Stomach (tissue), 9 donors: Measurements from ENCODE around the gene GEMIN7. TPM values are rescaled to one million over a fixed set of nuclear protein-coding genes. Genes with fewer than 3 reads are reported as not detected.

Experiments used
- DNase-seq, 2 donors: peaks; one replicate each; pipeline versions ENCODE4 v3.0.0 to v3.0.0-alpha.2; 2013 to 2019
- H3K27ac ChIP-seq, 5 donors: fragments of 200-600 bp in 4 of 5; sonication (generic) in 4 of 5; one replicate each; pipeline ENCODE4 v1.5.1; 2013 to 2019; ENCODE audit warnings: mild to moderate bottlenecking in 1 of 5, moderate library complexity in 1 of 5
- H3K27me3 ChIP-seq, 3 donors: fragments of 200-600 bp; sonication (generic); one replicate each; pipeline ENCODE4 v1.5.1; 2017 to 2019; ENCODE audit warnings: mixed run types in 1 of 3
- H3K36me3 ChIP-seq, 4 donors: fragments of 200-600 bp; sonication (generic); 1 replicate in 3 of 4; 2 replicates in 1 of 4; pipeline ENCODE4 v1.5.1; 2016 to 2019
- H3K4me1 ChIP-seq, 4 donors: fragments of 200-600 bp; sonication (generic); one replicate each; pipeline ENCODE4 v1.5.1; 2016 to 2019
- H3K4me3 ChIP-seq, 4 donors: fragments of 200-600 bp; sonication (generic) in 3 of 4; one replicate each; pipeline ENCODE4 v1.5.1; 2016 to 2019; ENCODE audit warnings: mild to moderate bottlenecking in 1 of 4
- H3K9me3 ChIP-seq, 4 donors: fragments of 200-600 bp; sonication (generic); one replicate each; pipeline ENCODE4 v1.5.1; 2016 to 2019
- EP300 ChIP-seq: sonication (generic); formaldehyde crosslinking; IDR thresholded peaks from one replicate; pipeline ENCODE4 v1.6.1; 2017; ENCODE audit warnings: antibody characterized with exemption
- POLR2A ChIP-seq, 4 donors: fragments of 450-650 bp; IDR thresholded peaks; one replicate each; pipeline ENCODE4 v1.6.1; 2016; ENCODE audit warnings: antibody characterized with exemption in 4 of 4, control low read depth in 2 of 4, mild to moderate bottlenecking in 1 of 4, moderate library complexity in 1 of 4
- POLR2AphosphoS5 ChIP-seq, 3 donors: sonication (generic); formaldehyde crosslinking; IDR thresholded peaks; one replicate each; pipeline ENCODE4 v1.6.1; 2016; ENCODE audit warnings: antibody characterized with exemption in 3 of 3
- WGBS, 5 donors: extraction: QIAGEN DNeasy Blood & Tissue Kit in 3 of 5; methylation state at CpG; one replicate each; pipeline versions ENCODE4 v1.1.5 to v1.1.7; 2013 to 2018; 5-methylcytosine and 5-hydroxymethylcytosine counted together
- intact Hi-C: fragments of 100-400 bp; cut with DNase I; formaldehyde crosslinking; loops from one replicate; pipeline ENCODE4 v1.15.1; 2023; ENCODE audit warnings: low total_unique reads
- polyA plus RNA-seq, 3 donors: library from polyadenylated mRNA; stranded (reverse); fragments of 200-250 nt; gene quantifications; one replicate each; pipeline ENCODE4 v1.2.3, GENCODE V29; 2013
- total RNA-seq, 5 donors: library from RNA; depleted of rRNA; stranded (reverse); fragments of >200 nt; gene quantifications; one replicate each; pipeline versions ENCODE4 v1.1.0 to v1.2.3, GENCODE V29; 2014 to 2016
- TF ChIP-seq, protein P1 (sequence below), 7 experiments: fragments of 450-650 bp in 4 of 7; fragments of 200-600 bp in 3 of 7; sonication (generic) in 3 of 7; IDR thresholded peaks; one replicate each; pipeline ENCODE4 v1.5.1; 2016 to 2019; ENCODE audit warnings: antibody characterized with exemption in 7 of 7, control low read depth in 2 of 7, mild to moderate bottlenecking in 1 of 7
- donor health status: healthy with polysubstance abuse.
- donor health status: Bipolar disorder and iron deficiency.
- donor health status: healthy.

The GEMIN7 gene
- total and polyA plus RNA-seq, 8 donors, result 1.8 to 107 (median 25.3) TPM

DNA sequence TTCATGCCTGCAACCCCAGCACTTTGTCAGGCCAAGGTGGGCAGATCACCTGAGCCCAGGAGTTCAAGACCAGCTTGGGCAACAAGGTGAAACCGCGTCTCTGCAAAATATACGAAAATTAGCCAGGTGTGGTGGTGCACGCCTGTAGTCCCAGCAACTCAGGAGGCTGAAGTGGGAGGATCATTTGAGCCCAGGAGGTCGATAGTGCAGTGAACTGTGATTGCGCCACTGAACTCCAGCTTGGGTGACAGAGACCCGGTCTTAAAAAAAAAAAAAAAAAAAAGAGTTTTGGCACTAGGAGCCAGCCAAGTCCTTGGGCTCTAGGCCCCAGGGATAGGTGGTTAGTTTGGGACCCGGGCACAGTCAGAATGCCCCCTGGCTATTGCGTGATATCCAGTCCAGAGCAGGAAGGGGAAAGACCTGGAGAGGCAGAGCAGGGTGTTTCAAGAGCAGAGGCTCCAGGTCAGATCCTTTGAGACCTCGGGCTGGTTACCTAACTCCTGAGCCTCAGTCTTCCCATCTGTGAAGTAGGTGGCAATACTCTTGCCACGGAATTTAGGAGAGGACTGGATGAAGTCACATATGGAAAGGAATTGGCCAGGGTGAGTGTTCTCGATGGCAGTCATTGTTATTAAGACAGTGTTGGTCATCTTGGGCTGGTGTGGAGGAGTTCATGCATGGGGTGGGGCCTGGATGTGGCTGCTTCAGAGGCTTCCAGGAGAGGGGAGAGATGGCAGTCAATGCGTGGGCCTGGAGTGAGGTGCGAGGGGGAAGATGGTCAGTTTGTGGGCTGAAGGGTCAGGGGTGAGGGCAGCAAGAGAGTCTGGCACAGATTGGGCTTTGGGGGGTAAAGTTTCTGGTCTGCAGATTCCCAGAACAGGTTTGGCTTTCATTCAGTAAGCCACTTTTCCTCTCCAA lies 16.7 kb downstream of the GEMIN7 start:
- Histone ChIP-seq H3K27me3 (no peaks in the 10 kb centered on the region), H3K9me3 (no peaks in the 10 kb centered on the region), H3K36me3 (peaks cover 0 to 2% (median under 1%) of the 10 kb centered on the region in 4 donors), H3K4me3 (peak overlapping the region in 2 of 4 donors; percentile 89 to 100), H3K27ac (peak overlapping the region; percentile 48 to 94 (median 80)), H3K4me1 (peaks cover 76 to 89% (median 80%) of the 10 kb centered on the region in 4 donors)
- 80 to 86% (median 84%) methylated on average over 14 of the region's 14 CpGs for WGBS, 5 donors
- DNase-seq, result no peak
- TF ChIP-seq POLR2AphosphoS5 (IDR thresholded peaks at IDR 0.05) (no peak), POLR2A (IDR thresholded peaks at IDR 0.05) (no peak), EP300 (no peak)
- TF ChIP-seq, protein P1, sequence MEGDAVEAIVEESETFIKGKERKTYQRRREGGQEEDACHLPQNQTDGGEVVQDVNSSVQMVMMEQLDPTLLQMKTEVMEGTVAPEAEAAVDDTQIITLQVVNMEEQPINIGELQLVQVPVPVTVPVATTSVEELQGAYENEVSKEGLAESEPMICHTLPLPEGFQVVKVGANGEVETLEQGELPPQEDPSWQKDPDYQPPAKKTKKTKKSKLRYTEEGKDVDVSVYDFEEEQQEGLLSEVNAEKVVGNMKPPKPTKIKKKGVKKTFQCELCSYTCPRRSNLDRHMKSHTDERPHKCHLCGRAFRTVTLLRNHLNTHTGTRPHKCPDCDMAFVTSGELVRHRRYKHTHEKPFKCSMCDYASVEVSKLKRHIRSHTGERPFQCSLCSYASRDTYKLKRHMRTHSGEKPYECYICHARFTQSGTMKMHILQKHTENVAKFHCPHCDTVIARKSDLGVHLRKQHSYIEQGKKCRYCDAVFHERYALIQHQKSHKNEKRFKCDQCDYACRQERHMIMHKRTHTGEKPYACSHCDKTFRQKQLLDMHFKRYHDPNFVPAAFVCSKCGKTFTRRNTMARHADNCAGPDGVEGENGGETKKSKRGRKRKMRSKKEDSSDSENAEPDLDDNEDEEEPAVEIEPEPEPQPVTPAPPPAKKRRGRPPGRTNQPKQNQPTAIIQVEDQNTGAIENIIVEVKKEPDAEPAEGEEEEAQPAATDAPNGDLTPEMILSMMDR (IDR thresholded peaks at IDR 0.05), result no peak
- intact Hi-C loops, result no loop called here

DNA sequence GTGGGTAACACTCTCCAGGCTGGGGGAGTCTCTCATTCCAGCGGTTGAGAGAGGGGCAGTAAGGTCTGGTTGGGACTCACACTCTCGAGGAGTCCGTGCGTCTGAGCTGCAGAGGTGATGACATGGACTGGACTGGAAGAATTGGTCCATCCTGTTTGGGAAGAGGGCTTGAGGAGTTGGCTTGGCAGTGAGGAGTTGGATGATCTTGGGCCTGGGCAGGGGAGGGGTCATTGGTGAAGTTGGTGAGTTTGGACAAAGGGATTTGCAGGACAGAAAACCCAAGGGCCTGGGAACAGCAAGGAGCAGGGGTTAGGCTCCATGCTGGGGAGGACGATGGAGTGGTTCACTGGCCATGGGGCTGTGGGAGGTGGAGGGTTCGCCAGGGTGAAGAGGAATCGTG lies 17.6 kb downstream of the GEMIN7 start:
- DNase-seq, result no peak

DNA sequence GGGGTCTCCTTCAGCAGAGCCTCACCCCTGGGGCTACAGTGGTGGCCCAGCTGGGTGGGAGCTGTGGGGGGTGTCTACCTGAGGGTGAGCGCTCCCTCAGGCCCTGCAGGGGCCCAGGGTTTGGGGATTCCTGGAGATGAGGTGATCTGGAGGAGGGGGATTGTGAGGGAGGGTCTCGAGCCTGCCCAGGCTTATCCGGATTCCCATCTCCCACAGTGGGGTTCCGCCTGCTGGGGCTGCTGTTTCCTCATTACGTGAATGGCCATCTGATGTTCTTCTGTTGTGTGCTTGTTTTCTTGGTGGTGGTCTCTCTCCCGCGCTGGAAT lies 18.4 kb downstream of the GEMIN7 start:
- Histone ChIP-seq H3K36me3 (no peaks in the 10 kb centered on the region), H3K4me1 (peaks cover 88 to 92% (median 90%) of the 10 kb centered on the region in 4 donors), H3K4me3 (no peak overlapping the region), H3K27me3 (no peaks in the 10 kb centered on the region), H3K27ac (peak overlapping the region; percentile 82 to 94 (median 87)), H3K9me3 (no peaks in the 10 kb centered on the region)
- intact Hi-C loops, result no loop called here
- no peak for TF ChIP-seq POLR2A (IDR thresholded peaks at IDR 0.05)
- TF ChIP-seq POLR2AphosphoS5 (IDR thresholded peaks at IDR 0.05), result no peak
- TF ChIP-seq EP300, result no peak
- TF ChIP-seq, protein P1 (IDR thresholded peaks at IDR 0.05), result no peak
- WGBS, 5 donors, result 65 to 80% (median 73%) methylated on average over 7 of the region's 7 CpGs
- DNase-seq, result no peak

More for the DNA sequence above, 17.6 kb downstream of the GEMIN7 start:
- Histone ChIP-seq H3K27me3 (no peaks in the 10 kb centered on the region), H3K27ac (peak overlapping the region; percentile 82 to 94 (median 87)), H3K4me1 (peaks cover 81 to 92% (median 83%) of the 10 kb centered on the region in 4 donors), H3K9me3 (no peaks in the 10 kb centered on the region), H3K36me3 (no peaks in the 10 kb centered on the region), H3K4me3 (no peak overlapping the region)
- intact Hi-C loops, result no loop called here
- WGBS, 5 donors, result 76 to 82% (median 81%) methylated on average over 7 of the region's 7 CpGs
- no peak for TF ChIP-seq POLR2AphosphoS5 (IDR thresholded peaks at IDR 0.05)

DNA sequence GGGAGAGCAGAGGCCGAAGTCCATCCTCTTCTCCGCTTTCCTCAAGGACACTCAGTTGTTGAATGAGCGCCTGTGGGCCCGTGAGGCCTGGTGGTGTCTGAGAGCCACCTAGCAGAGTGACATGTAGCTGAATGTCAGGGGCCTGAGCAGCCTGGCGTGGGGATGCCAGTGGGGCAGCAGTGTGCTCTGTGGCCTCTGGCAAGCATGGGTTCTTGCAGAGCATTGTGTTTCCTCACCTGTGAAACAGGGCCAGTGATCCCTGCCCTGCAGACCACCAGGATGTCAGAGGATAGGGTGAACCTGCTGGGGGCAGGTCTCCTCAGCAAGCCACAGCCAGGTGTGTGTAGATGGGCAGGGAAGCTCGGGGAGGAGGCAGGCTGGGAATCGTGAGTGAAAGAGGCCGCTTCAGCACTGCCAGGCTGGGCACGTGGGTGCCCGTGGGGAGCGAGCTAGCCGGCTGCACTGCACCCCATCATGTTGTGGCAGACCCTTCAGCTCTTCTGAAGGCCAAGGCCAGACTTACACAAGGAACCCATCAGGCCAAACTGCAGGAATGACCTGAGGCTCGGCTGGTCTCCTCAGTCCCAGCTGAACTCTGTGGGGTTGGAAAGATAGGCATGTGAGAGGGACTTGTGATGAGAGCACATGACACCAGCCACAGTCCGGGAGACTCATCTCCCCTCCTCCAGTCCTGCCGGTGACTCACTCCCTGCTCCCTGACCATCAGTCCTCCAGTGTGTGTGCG lies 18.9 kb downstream of the GEMIN7 start:
- no peaks in the 10 kb centered on the region for H3K27me3 ChIP-seq
- peak; percentile 51 to 56 for DNase-seq
- no peaks in the 10 kb centered on the region for H3K36me3 ChIP-seq
- peaks cover 93 to 96% (median 96%) of the 10 kb centered on the region in 4 donors for H3K4me1 ChIP-seq
- intact Hi-C loops, result no loop called here
- H3K9me3 ChIP-seq, result no peaks in the 10 kb centered on the region
- WGBS, 5 donors, result 34 to 55% (median 35%) methylated on average over 9 to 16 of the region's 16 CpGs
- TF ChIP-seq, protein P1 (IDR thresholded peaks at IDR 0.05), result no peak
- TF ChIP-seq POLR2A (IDR thresholded peaks at IDR 0.05) (no peak), EP300 (no peak), POLR2AphosphoS5 (IDR thresholded peaks at IDR 0.05) (peak in 1 of 3 donors; percentile 33)
- peak overlapping the region in 1 of 4 donors; percentile 6 for H3K4me3 ChIP-seq
- H3K27ac ChIP-seq, result peak overlapping the region; percentile 82 to 94 (median 87)
